ENCODE results near the gene GCGR. TPM values are rescaled to one million over a fixed set of nuclear protein-coding genes. Genes with fewer than 3 reads are reported as not detected.

GCGR gene
- total RNA-seq, 1 donor, result not detected

- Histone ChIP-seq H3K4me1 (ENCODE audit: insufficient read depth, low read length) (no peaks in the 10 kb centered on the region), H3K9me3 (ENCODE audit: low read depth, low read length) (no peaks in the 10 kb centered on the region), H3K27me3 (ENCODE audit: insufficient read depth, low read length) (no peaks in the 10 kb centered on the region), H3K4me3 (ENCODE audit: low read length) (no peak overlapping the region)
Measured at GRCh38 chr17:81846743-81847689, 43.1 kb downstream of the GCGR start.

DNA sequence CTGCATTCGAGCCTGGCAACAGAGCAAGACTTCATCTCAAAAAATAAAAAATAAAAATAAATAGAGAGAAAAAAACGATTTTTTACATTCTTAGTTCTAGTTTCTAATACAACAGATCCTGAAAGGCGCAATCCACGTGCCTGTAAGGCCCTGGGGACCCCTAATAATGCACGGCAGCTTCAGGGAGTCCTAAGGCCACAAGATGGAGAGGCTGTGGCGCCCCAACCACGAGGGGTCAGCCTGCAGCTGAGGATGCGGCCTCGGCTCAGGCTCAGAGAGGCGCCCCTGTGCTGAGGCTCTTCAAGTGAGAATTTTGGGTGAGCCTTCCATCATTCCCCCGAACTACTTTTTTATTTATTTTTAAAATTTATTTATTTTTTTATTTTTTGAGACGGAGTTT lies 45.5 kb downstream of the GCGR start:
- Histone ChIP-seq H3K27me3 (ENCODE audit: insufficient read depth, low read length) (no peaks in the 10 kb centered on the region), H3K4me3 (ENCODE audit: low read length) (no peak overlapping the region), H3K9me3 (ENCODE audit: low read depth, low read length) (no peaks in the 10 kb centered on the region), H3K4me1 (ENCODE audit: insufficient read depth, low read length) (no peaks in the 10 kb centered on the region)

DNA sequence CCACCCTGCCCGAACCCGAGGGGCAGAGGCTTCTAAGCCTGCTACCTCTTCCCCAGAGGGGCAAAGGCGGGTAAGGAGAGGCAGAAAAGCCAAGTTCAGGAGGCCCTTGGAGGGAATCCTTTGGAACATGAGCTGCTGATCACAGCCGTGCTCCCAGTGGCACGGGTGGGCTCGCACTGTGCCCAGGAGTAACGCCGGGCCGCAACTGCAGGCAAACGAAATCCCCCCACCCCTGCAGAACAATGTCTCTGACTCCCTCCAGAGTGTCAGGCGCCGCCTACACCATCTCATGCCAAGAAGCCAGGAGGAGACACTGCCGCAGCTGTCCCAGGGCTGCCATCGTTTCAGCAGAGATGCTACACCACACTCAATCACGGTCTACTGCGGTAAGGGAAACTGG lies 47.5 kb downstream of the GCGR start:
- H3K9me3 ChIP-seq (ENCODE audit: low read depth, low read length), result no peaks in the 10 kb centered on the region
- H3K4me1 ChIP-seq (ENCODE audit: insufficient read depth, low read length), result no peaks in the 10 kb centered on the region
- no peak overlapping the region for H3K4me3 ChIP-seq (ENCODE audit: low read length)
- no peaks in the 10 kb centered on the region for H3K27me3 ChIP-seq (ENCODE audit: insufficient read depth, low read length)

DNA sequence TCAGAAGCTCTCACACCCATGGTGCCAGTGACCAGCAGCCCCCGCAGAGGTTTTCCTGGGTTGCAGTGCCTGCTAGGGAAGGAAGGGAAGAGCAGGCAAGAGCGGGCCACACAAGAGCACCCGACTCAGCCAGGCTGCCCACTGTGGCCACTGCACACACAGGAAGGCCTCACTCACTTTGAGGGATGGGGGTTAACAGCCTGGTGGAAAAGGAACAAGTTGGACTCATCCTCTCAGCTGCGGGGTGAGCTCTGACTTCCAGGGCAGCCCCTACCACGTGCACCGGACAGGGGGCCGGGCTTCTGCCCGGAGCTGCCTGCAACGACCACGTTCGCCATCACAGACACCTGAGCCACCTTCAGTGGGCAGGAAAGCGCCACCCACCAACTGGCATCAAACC lies 48.3 kb downstream of the GCGR start:
- Histone ChIP-seq H3K4me3 (ENCODE audit: low read length) (no peak overlapping the region), H3K4me1 (ENCODE audit: insufficient read depth, low read length) (no peaks in the 10 kb centered on the region), H3K27me3 (ENCODE audit: insufficient read depth, low read length) (no peaks in the 10 kb centered on the region), H3K9me3 (ENCODE audit: low read depth, low read length) (no peaks in the 10 kb centered on the region)

DNA sequence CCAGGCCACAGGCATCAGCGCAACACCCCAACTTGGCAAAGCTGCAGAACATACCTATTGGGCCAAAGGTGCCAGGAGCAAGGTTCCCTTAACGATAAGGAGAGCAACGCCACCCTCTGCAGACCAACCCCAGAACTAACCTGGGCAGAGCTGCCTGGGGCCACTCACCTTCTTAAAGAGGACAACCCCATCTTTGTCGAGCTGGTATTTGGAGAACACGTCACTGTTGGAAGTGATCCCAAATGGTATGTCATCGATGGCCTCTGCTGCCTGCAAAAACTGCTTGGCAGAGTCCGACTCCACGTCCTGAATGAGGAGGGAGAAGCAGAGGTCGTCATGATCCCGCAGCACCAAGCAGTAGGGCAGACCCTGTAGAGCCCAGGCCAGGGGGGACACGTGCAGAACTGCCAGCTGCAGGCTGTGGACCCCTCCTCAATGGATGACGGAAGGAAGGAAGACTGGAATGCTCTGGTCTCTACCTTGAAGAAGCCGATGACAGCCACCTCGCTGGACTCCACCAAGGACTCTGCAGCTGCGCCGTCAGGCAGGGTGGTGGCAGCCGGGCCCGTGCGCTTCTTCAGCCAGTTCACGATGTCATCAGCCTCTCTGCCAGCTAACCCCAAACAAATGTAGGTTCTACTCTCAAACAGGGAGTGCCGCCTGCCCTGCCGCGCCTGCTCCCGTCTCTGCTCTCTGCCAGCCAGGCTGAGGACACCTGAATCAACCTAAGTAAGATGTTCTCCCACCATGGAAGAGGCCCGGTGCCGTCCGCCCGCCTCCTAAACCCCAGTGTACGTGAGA lies 51.2 kb downstream of the GCGR start:
- no peaks in the 10 kb centered on the region for H3K9me3 ChIP-seq (ENCODE audit: low read depth, low read length)
- H3K4me3 ChIP-seq (ENCODE audit: low read length), result no peak overlapping the region
- no peaks in the 10 kb centered on the region for H3K27me3 ChIP-seq (ENCODE audit: insufficient read depth, low read length)
- peaks cover 22% of the 10 kb centered on the region for H3K4me1 ChIP-seq (ENCODE audit: insufficient read depth, low read length)

DNA sequence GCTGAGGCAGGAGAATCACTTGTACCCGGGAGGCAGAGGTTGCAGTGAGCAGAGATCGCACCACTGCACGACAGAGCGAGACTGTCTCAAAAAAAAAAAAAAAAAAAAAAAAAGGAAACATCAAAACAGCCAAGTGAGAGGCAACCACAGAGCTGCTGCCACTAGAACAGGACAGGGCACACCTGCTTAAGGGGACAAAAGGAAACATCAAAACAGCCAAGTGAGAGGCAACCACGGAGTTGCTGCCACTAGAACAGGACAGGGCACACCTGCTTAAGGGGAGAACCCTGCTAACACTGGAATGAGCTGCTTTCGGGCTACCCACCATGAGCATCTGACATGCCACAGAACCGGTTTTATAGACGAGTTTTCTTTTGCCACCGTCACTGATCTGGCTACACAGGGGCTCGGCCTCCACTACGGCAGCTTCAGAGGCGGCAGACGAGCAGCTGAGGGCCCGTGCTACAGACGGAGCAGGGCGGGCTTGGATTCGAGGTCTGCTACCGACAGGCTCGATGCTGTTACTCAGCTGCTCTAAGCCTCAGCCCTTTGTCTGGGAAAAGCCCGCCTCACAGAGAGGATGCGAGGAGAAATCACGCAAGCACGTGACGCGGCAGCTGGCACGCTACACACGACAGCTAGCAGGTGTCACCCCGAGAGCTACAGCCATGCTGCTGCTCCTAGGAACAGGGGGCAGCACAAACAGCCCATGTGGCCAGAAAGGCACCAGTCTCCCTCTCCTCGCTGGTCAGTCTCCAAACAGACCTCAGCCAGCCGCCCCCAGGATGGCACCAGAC lies 54.4 kb downstream of the GCGR start:
- Histone ChIP-seq H3K9me3 (ENCODE audit: low read depth, low read length) (no peaks in the 10 kb centered on the region), H3K4me3 (ENCODE audit: low read length) (no peak overlapping the region), H3K4me1 (ENCODE audit: insufficient read depth, low read length) (peaks cover 42% of the 10 kb centered on the region), H3K27me3 (ENCODE audit: insufficient read depth, low read length) (no peaks in the 10 kb centered on the region)

- Histone ChIP-seq H3K27me3 (ENCODE audit: insufficient read depth, low read length) (no peaks in the 10 kb centered on the region), H3K4me3 (ENCODE audit: low read length) (peak overlapping the region; percentile 66), H3K9me3 (ENCODE audit: low read depth, low read length) (no peaks in the 10 kb centered on the region), H3K4me1 (ENCODE audit: insufficient read depth, low read length) (peaks cover 44% of the 10 kb centered on the region)
Measured at GRCh38 chr17:81858967-81859905, 55.3 kb downstream of the GCGR start.

DNA sequence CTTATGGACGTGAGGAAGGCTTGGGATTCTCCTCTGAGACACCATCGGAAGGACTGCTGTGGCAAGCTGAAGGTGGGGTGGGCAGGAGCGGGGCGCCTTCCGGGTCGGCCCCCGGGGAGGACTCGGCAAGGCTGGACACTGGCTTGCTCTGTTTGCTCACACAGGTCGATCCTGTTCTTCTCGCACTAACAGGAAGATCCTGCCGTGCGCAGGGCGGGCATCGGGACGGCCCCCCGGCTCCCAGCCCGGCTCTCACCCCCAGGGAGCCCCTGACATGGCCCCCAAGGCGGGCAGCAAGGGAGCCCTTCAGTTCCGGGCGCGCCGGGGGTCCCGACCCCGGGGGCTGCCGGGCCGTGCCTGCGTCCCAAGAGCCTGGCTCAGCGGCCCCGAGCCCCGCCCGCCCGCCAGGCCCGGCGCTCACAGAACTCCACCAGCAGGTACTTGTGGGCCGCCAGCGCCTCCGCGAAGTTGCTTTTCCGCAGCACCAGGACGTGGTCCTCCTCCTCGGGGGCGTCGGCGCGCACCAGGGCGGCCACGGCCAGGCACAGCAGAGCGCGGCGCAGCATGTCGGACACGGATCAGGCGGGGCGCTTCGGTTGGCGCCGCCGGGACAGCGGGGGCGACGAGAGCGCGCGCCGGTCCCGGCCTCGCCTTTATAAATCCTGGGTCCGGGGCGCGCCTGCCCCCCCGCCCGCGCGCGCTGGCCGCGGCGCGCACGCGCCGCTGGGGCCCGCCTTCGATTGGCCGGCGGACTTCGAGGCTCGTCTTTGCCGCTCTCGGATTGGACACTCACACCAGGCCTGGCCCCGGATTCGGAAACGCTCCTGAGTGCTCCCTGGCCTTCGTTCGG lies 56.2 kb downstream of the GCGR start, which contains the start of gene P4HB:
Gene P4HB, minus strand, starts transcription at position 630 of the 850 bp plus-strand sequence. Its CDS starts 64 bp downstream, at position 566.
- Histone ChIP-seq H3K27me3 (ENCODE audit: insufficient read depth, low read length) (no peaks in the 10 kb centered on the region), H3K4me1 (ENCODE audit: insufficient read depth, low read length) (peaks cover 44% of the 10 kb centered on the region), H3K4me3 (ENCODE audit: low read length) (peak within 1 kb of the TSS; percentile 66), H3K9me3 (ENCODE audit: low read depth, low read length) (no peaks in the 10 kb centered on the region)

GRCh38 chr17:81860756-81861568 lies 57.0 kb downstream of the GCGR start:
- Histone ChIP-seq H3K4me1 (ENCODE audit: insufficient read depth, low read length) (peaks cover 44% of the 10 kb centered on the region), H3K27me3 (ENCODE audit: insufficient read depth, low read length) (no peaks in the 10 kb centered on the region), H3K9me3 (ENCODE audit: low read depth, low read length) (no peaks in the 10 kb centered on the region), H3K4me3 (ENCODE audit: low read length) (peak overlapping the region; percentile 55)

GRCh38 chr17:81863123-81863675 lies 59.2 kb downstream of the GCGR start:
- Histone ChIP-seq H3K27me3 (ENCODE audit: insufficient read depth, low read length) (no peaks in the 10 kb centered on the region), H3K4me1 (ENCODE audit: insufficient read depth, low read length) (peaks cover 61% of the 10 kb centered on the region), H3K9me3 (ENCODE audit: low read depth, low read length) (no peaks in the 10 kb centered on the region)

More at GRCh38 chr17:81863123-81863675, 59.2 kb downstream of the GCGR start:
- no peak overlapping the region for H3K4me3 ChIP-seq (ENCODE audit: low read length)
